Pulmonary artery endothelial cell (primary cell): ENCODE results near the gene SCNN1A. TPM values are rescaled to one million over a fixed set of nuclear protein-coding genes. Genes with fewer than 3 reads are reported as not detected.

Experiments used
- DNase-seq: peaks from one replicate; pipeline ENCODE4 v3.0.0-alpha.2; 2011; ENCODE audit warnings: low read depth, low spot score
- total RNA-seq: library from RNA; depleted of rRNA; stranded (reverse); fragments of >200 nt; gene quantifications from 2 replicates; pipeline ENCODE4 v1.2.3, GENCODE V29; 2014

Gene SCNN1A
- total RNA-seq: 0.13 TPM in 1 of 2 replicates, not detected in the other

GRCh38 chr12:6375269-6376078 is at the start of gene SCNN1A:
SCNN1A (minus strand) TSS chr12:6375563; CDS start chr12:6374783, 780 bp downstream.
- DNase-seq: no peak

GRCh38 chr12:6424866-6425265 is 49.5 kb upstream of the SCNN1A start:
- DNase-seq: no peak

- no peak for DNase-seq
Observed at GRCh38 chr12:6424008-6424347, 48.6 kb upstream of the SCNN1A start.

- peak; percentile 77 for DNase-seq
Observed at GRCh38 chr12:6423267-6424007, 48.1 kb upstream of the SCNN1A start.

- DNase-seq: no peak
Observed at GRCh38 chr12:6420364-6420763, 45.0 kb upstream of the SCNN1A start.

GRCh38 chr12:6418796-6419195 is 43.4 kb upstream of the SCNN1A start:
- DNase-seq: no peak

GRCh38 chr12:6416596-6416995 is 41.2 kb upstream of the SCNN1A start:
- no peak for DNase-seq

- no peak for DNase-seq
Observed at GRCh38 chr12:6407236-6407954, 32.0 kb upstream of the SCNN1A start.

GRCh38 chr12:6405963-6406362 is 30.6 kb upstream of the SCNN1A start:
- no peak for DNase-seq

GRCh38 chr12:6404390-6404789 is 29.0 kb upstream of the SCNN1A start:
- no peak for DNase-seq

- DNase-seq: no peak
Observed at GRCh38 chr12:6399884-6400644, 24.7 kb upstream of the SCNN1A start.

- DNase-seq: no peak
Observed at GRCh38 chr12:6396031-6396430, 20.7 kb upstream of the SCNN1A start.

- no peak for DNase-seq
Observed at GRCh38 chr12:6394398-6394797, 19.0 kb upstream of the SCNN1A start.

GRCh38 chr12:6393109-6393508 is 17.7 kb upstream of the SCNN1A start:
- no peak for DNase-seq

- DNase-seq: no peak
Observed at GRCh38 chr12:6392504-6392903, 17.1 kb upstream of the SCNN1A start.

GRCh38 chr12:6391013-6391412 is 15.7 kb upstream of the SCNN1A start:
- DNase-seq: no peak

- no peak for DNase-seq
Observed at GRCh38 chr12:6390084-6390799, 14.9 kb upstream of the SCNN1A start.

GRCh38 chr12:6387541-6387940 is 12.2 kb upstream of the SCNN1A start:
- no peak for DNase-seq

- DNase-seq: no peak
Observed at GRCh38 chr12:6386491-6386890, 11.1 kb upstream of the SCNN1A start.

- no peak for DNase-seq
Observed at GRCh38 chr12:6386038-6386437, 10.7 kb upstream of the SCNN1A start.
